KMS-11 (cell line): ENCODE measurements around the gene IQGAP2.

ENCODE experiments used
- H2AFZ ChIP-seq: fragments of 200-600 bp; sonication (generic); 2 replicates; pipeline ENCODE4 v1.6.1; 2016; ENCODE audit warnings: antibody characterized with exemption, mixed run types, low read depth
- H3K27ac ChIP-seq: fragments of 200-600 bp; sonication (generic); 2 replicates; pipeline ENCODE4 v1.6.1; 2016; ENCODE audit warnings: mild to moderate bottlenecking, mixed run types
- H3K27me3 ChIP-seq: fragments of 200-600 bp; sonication (generic); 2 replicates; pipeline ENCODE4 v1.6.1; 2017; ENCODE audit warnings: mild to moderate bottlenecking, low read depth, mixed run types, moderate library complexity; ENCODE audit not compliant: insufficient read depth
- H3K36me3 ChIP-seq: fragments of 200-600 bp; sonication (generic); 2 replicates; pipeline ENCODE4 v1.6.1; 2017; ENCODE audit warnings: mild to moderate bottlenecking, mixed run types; ENCODE audit not compliant: insufficient read depth
- H3K4me1 ChIP-seq: fragments of 200-600 bp; sonication (generic); 2 replicates; pipeline ENCODE4 v1.6.1; 2016; ENCODE audit warnings: mild to moderate bottlenecking, low read depth, mixed run types; ENCODE audit not compliant: poor library complexity, severe bottlenecking
- H3K4me2 ChIP-seq: fragments of 200-600 bp; sonication (generic); 2 replicates; pipeline ENCODE4 v1.7.0; 2016; ENCODE audit warnings: mild to moderate bottlenecking, mixed run types
- H3K4me3 ChIP-seq: fragments of 200-600 bp; sonication (generic); IDR thresholded peaks from 2 replicates; pipeline ENCODE4 v1.6.1; 2017; ENCODE audit warnings: low read depth, low read length, mixed read lengths; ENCODE audit not compliant: insufficient read depth
- H3K79me2 ChIP-seq: fragments of 200-600 bp; sonication (generic); 2 replicates; pipeline ENCODE4 v1.6.1; 2016; ENCODE audit warnings: low read depth, mixed run types; ENCODE audit not compliant: insufficient read depth
- H3K9ac ChIP-seq: fragments of 200-600 bp; sonication (generic); 2 replicates; pipeline ENCODE4 v1.6.1; 2016; ENCODE audit warnings: mild to moderate bottlenecking, mixed run types
- H4K20me1 ChIP-seq: fragments of 200-600 bp; sonication (generic); 2 replicates; pipeline ENCODE4 v1.6.1; 2016; ENCODE audit warnings: mild to moderate bottlenecking, mixed run types; ENCODE audit not compliant: insufficient read depth
- TF ChIP-seq, protein P1 (sequence below): fragments of 200-600 bp; sonication (generic); conservative IDR thresholded peaks from 2 replicates; pipeline ENCODE4 v1.6.1; 2017; ENCODE audit warnings: low read depth, mild to moderate bottlenecking, antibody characterized with exemption, low read length, moderate library complexity, mixed read lengths

Gene IQGAP2

DNA sequence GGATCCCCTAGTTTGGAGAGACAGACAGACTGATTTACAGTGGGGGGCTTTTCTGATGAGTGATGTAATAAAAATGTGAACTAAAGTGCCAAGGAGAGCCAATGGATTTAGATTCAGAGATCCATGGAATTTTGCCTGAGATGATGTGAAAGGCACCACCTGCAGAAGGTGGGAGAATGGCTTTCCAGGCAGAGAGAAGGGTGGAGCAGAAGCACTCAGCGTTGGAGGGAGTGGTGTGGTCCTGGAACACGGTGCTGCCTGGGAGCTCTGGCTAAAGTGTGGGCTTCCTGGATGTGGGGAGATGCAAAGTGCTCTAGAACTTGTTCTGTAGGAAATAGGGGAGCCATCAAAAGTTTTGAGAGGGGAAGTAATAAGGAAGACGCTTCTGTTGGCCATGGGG is 57.0 kb downstream of the IQGAP2 start:
- Histone ChIP-seq H3K4me1 (no peaks in the 10 kb centered on the region), H2AFZ (no peak overlapping the region), H4K20me1 (peaks cover 25% of the 10 kb centered on the region; the same call in 1 of the 2 replicates), H3K4me2 (no peak overlapping the region), H3K36me3 (peaks cover 9% of the 10 kb centered on the region; the same call in 1 of the 2 replicates), H3K4me3 (no peak overlapping the region), H3K27ac (no peak overlapping the region), H3K27me3 (no peaks in the 10 kb centered on the region), H3K79me2 (peaks cover 63% of the 10 kb centered on the region), H3K9ac (no peak overlapping the region)
- TF ChIP-seq, protein P1, sequence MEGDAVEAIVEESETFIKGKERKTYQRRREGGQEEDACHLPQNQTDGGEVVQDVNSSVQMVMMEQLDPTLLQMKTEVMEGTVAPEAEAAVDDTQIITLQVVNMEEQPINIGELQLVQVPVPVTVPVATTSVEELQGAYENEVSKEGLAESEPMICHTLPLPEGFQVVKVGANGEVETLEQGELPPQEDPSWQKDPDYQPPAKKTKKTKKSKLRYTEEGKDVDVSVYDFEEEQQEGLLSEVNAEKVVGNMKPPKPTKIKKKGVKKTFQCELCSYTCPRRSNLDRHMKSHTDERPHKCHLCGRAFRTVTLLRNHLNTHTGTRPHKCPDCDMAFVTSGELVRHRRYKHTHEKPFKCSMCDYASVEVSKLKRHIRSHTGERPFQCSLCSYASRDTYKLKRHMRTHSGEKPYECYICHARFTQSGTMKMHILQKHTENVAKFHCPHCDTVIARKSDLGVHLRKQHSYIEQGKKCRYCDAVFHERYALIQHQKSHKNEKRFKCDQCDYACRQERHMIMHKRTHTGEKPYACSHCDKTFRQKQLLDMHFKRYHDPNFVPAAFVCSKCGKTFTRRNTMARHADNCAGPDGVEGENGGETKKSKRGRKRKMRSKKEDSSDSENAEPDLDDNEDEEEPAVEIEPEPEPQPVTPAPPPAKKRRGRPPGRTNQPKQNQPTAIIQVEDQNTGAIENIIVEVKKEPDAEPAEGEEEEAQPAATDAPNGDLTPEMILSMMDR = no peak

- H3K27me3 ChIP-seq = no peaks in the 10 kb centered on the region
- H3K4me2 ChIP-seq = no peak overlapping the region
- H3K9ac ChIP-seq = no peak overlapping the region
- no peak overlapping the region for H3K27ac ChIP-seq
- TF ChIP-seq, protein P1 = no peak
- peaks cover 43% of the 10 kb centered on the region for H3K79me2 ChIP-seq
- H3K4me3 ChIP-seq = no peak overlapping the region
- peaks cover 9% of the 10 kb centered on the region; the same call in 1 of the 2 replicates for H3K36me3 ChIP-seq
- no peak overlapping the region for H2AFZ ChIP-seq
- no peaks in the 10 kb centered on the region for H3K4me1 ChIP-seq
- peaks cover 18% of the 10 kb centered on the region; the same call in 1 of the 2 replicates for H4K20me1 ChIP-seq
Observed at GRCh38 chr5:76462097-76462667, 59.1 kb downstream of the IQGAP2 start.

- H4K20me1 ChIP-seq = peaks cover 4% of the 10 kb centered on the region; the same call in 1 of the 2 replicates
- H3K36me3 ChIP-seq = 0 out of 2 replicates have a peak, but pooled peaks cover 12% of the 10 kb centered on the region
- H3K27ac ChIP-seq = no peak overlapping the region
- H3K4me1 ChIP-seq = peaks cover 6% of the 10 kb centered on the region
- no peak overlapping the region for H3K4me3 ChIP-seq
- no peaks in the 10 kb centered on the region for H3K27me3 ChIP-seq
- peaks cover 43% of the 10 kb centered on the region for H3K79me2 ChIP-seq
- TF ChIP-seq, protein P1 = no peak
- no peak overlapping the region for H3K4me2 ChIP-seq
- no peak overlapping the region for H2AFZ ChIP-seq
- no peak overlapping the region for H3K9ac ChIP-seq
Observed at GRCh38 chr5:76467216-76467615, 64.1 kb downstream of the IQGAP2 start.

GRCh38 chr5:76468635-76469425 is 65.7 kb downstream of the IQGAP2 start:
- H3K27ac ChIP-seq = no peak overlapping the region
- H3K4me2 ChIP-seq = no peak overlapping the region
- H3K36me3 ChIP-seq = 0 out of 2 replicates have a peak, but pooled peaks cover 3% of the 10 kb centered on the region
- peaks cover 54% of the 10 kb centered on the region for H3K79me2 ChIP-seq
- 0 out of 2 replicates have a peak, but pooled peaks cover 4% of the 10 kb centered on the region for H4K20me1 ChIP-seq
- H3K9ac ChIP-seq = no peak overlapping the region
- no peaks in the 10 kb centered on the region for H3K27me3 ChIP-seq
- peaks cover 6% of the 10 kb centered on the region for H3K4me1 ChIP-seq
- no peak overlapping the region for H3K4me3 ChIP-seq
- TF ChIP-seq, protein P1 = no peak
- no peak overlapping the region for H2AFZ ChIP-seq
